HepG2 (cell line): ENCODE measurements around the gene RRAGA. TPM values are rescaled to one million over a fixed set of nuclear protein-coding genes. Genes with fewer than 3 reads are reported as not detected.
A peak's percentile ranks its signal among the peaks of the same experiment; 100 is the strongest.

ENCODE experiments used
- BHLHE40 ChIP-seq: IDR thresholded peaks from 2 replicates; pipeline ENCODE4 v1.6.1; 2011; ENCODE audit warnings: low read length, improper control_type of control experiment
- DR1 ChIP-seq: sonication (generic); formaldehyde crosslinking; IDR thresholded peaks from 2 replicates; pipeline ENCODE4 v1.8.0; 2021; ENCODE audit warnings: mild to moderate bottlenecking, missing genetic modification reagents, inconsistent platforms
- EED ChIP-seq: sonication (generic); formaldehyde crosslinking; IDR thresholded peaks from 2 replicates; pipeline ENCODE4 v1.5.0; 2020; ENCODE audit warnings: mild to moderate bottlenecking, missing genetic modification reagents
- FLYWCH1 ChIP-seq: sonication (generic); formaldehyde crosslinking; IDR thresholded peaks from 2 replicates; pipeline ENCODE4 v1.8.1; 2023; ENCODE audit warnings: mild to moderate bottlenecking, missing genetic modification reagents
- FOXO1 ChIP-seq: sonication (generic); formaldehyde crosslinking; IDR thresholded peaks from 2 replicates; pipeline ENCODE4 v1.4.0; 2020; ENCODE audit warnings: missing genetic modification reagents
- FOXP4 ChIP-seq: sonication (generic); formaldehyde crosslinking; IDR thresholded peaks from 2 replicates; pipeline ENCODE4 v1.4.0; 2020; ENCODE audit warnings: missing genetic modification reagents
- HMGA1 ChIP-seq: sonication (generic); formaldehyde crosslinking; conservative IDR thresholded peaks from 2 replicates; pipeline ENCODE4 v1.4.0; 2020; ENCODE audit warnings: missing genetic modification reagents
- IKZF1 ChIP-seq: fragments of 450-650 bp; IDR thresholded peaks from 2 replicates; pipeline ENCODE4 v1.7.1; 2016
- MXD3 ChIP-seq: IDR thresholded peaks from 2 replicates; pipeline ENCODE4 v1.6.1; 2016; ENCODE audit warnings: mild to moderate bottlenecking, missing biosample characterization, missing genetic modification reagents
- NFIC ChIP-seq: IDR thresholded peaks from 2 replicates; pipeline ENCODE4 v1.6.1; 2012; ENCODE audit warnings: mild to moderate bottlenecking, low read length, inconsistent platforms
- PRDM10 ChIP-seq: sonication (generic); formaldehyde crosslinking; IDR thresholded peaks from 2 replicates; pipeline ENCODE4 v1.4.0; 2020; ENCODE audit warnings: low read depth, missing genetic modification reagents
- SIX4 ChIP-seq: sonication (generic); formaldehyde crosslinking; IDR thresholded peaks from 2 replicates; pipeline ENCODE4 v1.4.0; 2020; ENCODE audit warnings: missing genetic modification reagents
- TAF15 ChIP-seq: fragments of 200-400 bp; formaldehyde crosslinking; IDR thresholded peaks from one replicate; pipeline ENCODE4 v1.6.1; 2018; ENCODE audit warnings: mild to moderate bottlenecking, low read depth, low read length; ENCODE audit not compliant: poor library complexity, severe bottlenecking
- TRIM24 ChIP-seq: sonication (generic); formaldehyde crosslinking; IDR thresholded peaks from 2 replicates; pipeline ENCODE4 v1.8.0; 2022; ENCODE audit warnings: mild to moderate bottlenecking, missing genetic modification reagents
- ZNF251 ChIP-seq: sonication (generic); formaldehyde crosslinking; IDR thresholded peaks from 2 replicates; pipeline ENCODE4 v1.9.0; 2021; ENCODE audit warnings: mild to moderate bottlenecking, missing genetic modification reagents
- ZNF441 ChIP-seq: sonication (generic); formaldehyde crosslinking; IDR thresholded peaks from 2 replicates; pipeline ENCODE4 v1.7.0; 2021; ENCODE audit warnings: missing genetic modification reagents, borderline replicate concordance
- ZNF790 ChIP-seq: sonication (generic); formaldehyde crosslinking; IDR thresholded peaks from 2 replicates; pipeline ENCODE4 v1.8.0; 2022; ENCODE audit warnings: missing genetic modification reagents, mild to moderate bottlenecking, borderline replicate concordance
- ZSCAN22 ChIP-seq: sonication (generic); formaldehyde crosslinking; IDR thresholded peaks from 2 replicates; pipeline ENCODE4 v1.4.0; 2020; ENCODE audit warnings: mild to moderate bottlenecking, missing genetic modification reagents
- polyA plus RNA-seq, 8 experiments: library from polyadenylated mRNA; depleted of rRNA in 3 of 8; stranded (reverse) in 7 of 8; unstranded in 1 of 8; fragments of >200 nt; fragmentation: Illumina TruSeq in 4 of 8; extraction: Trizol in 4 of 8; gene quantifications; 2 replicates each; pipeline versions ENCODE4 v1.2.1 to v1.2.3, GENCODE V29; 2011 to 2016; ENCODE audit warnings: low read depth in 4 of 8, missing spikeins in 1 of 8, mixed read lengths in 1 of 8; ENCODE audit not compliant: insufficient read depth in 1 of 8
- total RNA-seq, 5 experiments: library from RNA; depleted of rRNA; stranded (reverse); fragments of >200 nt; fragmentation: Illumina TruSeq; extraction: Trizol; gene quantifications; 2 replicates each; pipeline ENCODE4 v1.2.3, GENCODE V29; 2016; ENCODE audit warnings: low read depth in 1 of 5
- TF ChIP-seq, protein P1 (sequence below): sonication (generic); formaldehyde crosslinking; IDR thresholded peaks from 2 replicates; pipeline ENCODE4 v1.5.1; 2020; ENCODE audit warnings: missing genetic modification reagents, mild to moderate bottlenecking, borderline replicate concordance
- TF ChIP-seq, protein P2 (sequence below): sonication (generic); formaldehyde crosslinking; IDR thresholded peaks from 2 replicates; pipeline ENCODE4 v1.4.0; 2020; ENCODE audit warnings: missing genetic modification reagents, mild to moderate bottlenecking, borderline replicate concordance

The RRAGA gene
- total and polyA plus RNA-seq, 2 of the 13 experiments (the other 11 are each of a cell fraction or from before 2014, with no cell fraction given) = 37.5 to 118 TPM

- TF ChIP-seq FOXP4 (CRISPR knock-in tag) (peak; percentile 48; the same call in 1 of the 2 replicates), SIX4 (CRISPR knock-in tag) (no peak), MXD3 (CRISPR knock-in tag) (no peak), NFIC (0 out of 2 replicates have a peak, but pooled peaks have one; percentile 40), ZNF441 (CRISPR knock-in tag) (no peak), BHLHE40 (no peak), EED (CRISPR knock-in tag) (no peak), IKZF1 (no peak), DR1 (CRISPR knock-in tag) (no peak), FLYWCH1 (no peak), HMGA1 (no peak), TRIM24 (CRISPR knock-in tag) (no peak), TAF15 (no peak), FOXO1 (no peak), ZNF251 (CRISPR knock-in tag) (no peak), PRDM10 (no peak), ZSCAN22 (no peak), ZNF790 (CRISPR knock-in tag) (no peak)
- TF ChIP-seq, protein P1, sequence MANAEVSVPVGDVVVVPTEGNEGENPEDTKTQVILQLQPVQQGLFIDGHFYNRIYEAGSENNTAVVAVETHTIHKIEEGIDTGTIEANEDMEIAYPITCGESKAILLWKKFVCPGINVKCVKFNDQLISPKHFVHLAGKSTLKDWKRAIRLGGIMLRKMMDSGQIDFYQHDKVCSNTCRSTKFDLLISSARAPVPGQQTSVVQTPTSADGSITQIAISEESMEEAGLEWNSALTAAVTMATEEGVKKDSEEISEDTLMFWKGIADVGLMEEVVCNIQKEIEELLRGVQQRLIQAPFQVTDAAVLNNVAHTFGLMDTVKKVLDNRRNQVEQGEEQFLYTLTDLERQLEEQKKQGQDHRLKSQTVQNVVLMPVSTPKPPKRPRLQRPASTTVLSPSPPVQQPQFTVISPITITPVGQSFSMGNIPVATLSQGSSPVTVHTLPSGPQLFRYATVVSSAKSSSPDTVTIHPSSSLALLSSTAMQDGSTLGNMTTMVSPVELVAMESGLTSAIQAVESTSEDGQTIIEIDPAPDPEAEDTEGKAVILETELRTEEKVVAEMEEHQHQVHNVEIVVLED (CRISPR knock-in tag) = no peak
- TF ChIP-seq, protein P2, sequence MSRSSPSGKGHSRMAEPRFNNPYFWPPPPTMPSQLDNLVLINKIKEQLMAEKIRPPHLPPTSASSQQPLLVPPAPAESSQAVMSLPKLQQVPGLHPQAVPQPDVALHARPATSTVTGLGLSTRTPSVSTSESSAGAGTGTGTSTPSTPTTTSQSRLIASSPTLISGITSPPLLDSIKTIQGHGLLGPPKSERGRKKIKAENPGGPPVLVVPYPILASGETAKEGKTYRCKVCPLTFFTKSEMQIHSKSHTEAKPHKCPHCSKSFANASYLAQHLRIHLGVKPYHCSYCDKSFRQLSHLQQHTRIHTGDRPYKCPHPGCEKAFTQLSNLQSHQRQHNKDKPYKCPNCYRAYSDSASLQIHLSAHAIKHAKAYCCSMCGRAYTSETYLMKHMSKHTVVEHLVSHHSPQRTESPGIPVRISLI (CRISPR knock-in tag) = no peak
Measured at GRCh38 chr9:19050637-19051591, 1.7 kb downstream of the RRAGA start (continued).
